WTC11 (cell line): Measurements from ENCODE around the gene COL4A6. TPM values are rescaled to one million over a fixed set of nuclear protein-coding genes. Genes with fewer than 3 reads are reported as not detected.

Experiments used
- ATAC-seq: fragments of 200-7000 bp; cut with Tn5 transposase; 2 replicates; pipeline ENCODE4 v1.10.0; 2021; ENCODE audit warnings: mild to moderate bottlenecking, moderate library complexity
- CTCF ChIA-PET: fragments of 300-600 bp; sonication (Branson Sonifier 250); formaldehyde crosslinking; loops from one replicate; lab custom pipeline; 2021; ENCODE audit warnings: antibody characterized with exemption; lab: Charles Lee
- POLR2A ChIA-PET: fragments of 350-600 bp; sonication (Branson Sonifier 250); formaldehyde crosslinking; loops from one replicate; lab custom pipeline; 2021; ENCODE audit warnings: antibody characterized with exemption; lab: Charles Lee
- DNase-seq: peaks from one replicate; pipeline ENCODE4 v3.0.0; 2021; ENCODE audit warnings: low spot score
- H3K27ac Mint-ChIP-seq: 2 replicates; pipeline ENCODE4 v1.8.0; 2021; ENCODE audit warnings: mixed read lengths
- H3K27me3 Mint-ChIP-seq: 2 replicates; pipeline ENCODE4 v1.8.0; 2021; ENCODE audit warnings: low read depth, mild to moderate bottlenecking, moderate library complexity, mixed read lengths
- H3K36me3 Mint-ChIP-seq: 2 replicates; pipeline ENCODE4 v1.8.0; 2021; ENCODE audit warnings: mixed read lengths
- H3K4me1 Mint-ChIP-seq: 2 replicates; pipeline ENCODE4 v1.8.0; 2022; ENCODE audit warnings: mixed read lengths
- H3K4me3 Mint-ChIP-seq: 2 replicates; pipeline ENCODE4 v1.8.0; 2021; ENCODE audit warnings: mild to moderate bottlenecking, moderate library complexity, mixed read lengths
- H3K9me3 Mint-ChIP-seq: 2 replicates; pipeline ENCODE4 v1.8.0; 2021; ENCODE audit warnings: mixed read lengths
- CDX4 ChIP-seq: fragments of 250-450 bp; sonication (Bioruptor Pico); IDR thresholded peaks from 2 replicates; pipeline ENCODE4 v1.9.0; 2021; ENCODE audit warnings: moderate library complexity, mild to moderate bottlenecking, inconsistent platforms, borderline replicate concordance
- EMX1 ChIP-seq: fragments of 250-450 bp; sonication (Bioruptor Pico); IDR thresholded peaks from 2 replicates; pipeline ENCODE4 v1.8.0; 2021; ENCODE audit warnings: mild to moderate bottlenecking
- ERG ChIP-seq: fragments of 250-450 bp; sonication (Bioruptor Pico); IDR thresholded peaks from 2 replicates; pipeline ENCODE4 v1.8.0; 2021; ENCODE audit warnings: mild to moderate bottlenecking
- PRRX2 ChIP-seq: fragments of 250-450 bp; sonication (Bioruptor Pico); IDR thresholded peaks from 2 replicates; pipeline ENCODE4 v1.8.0; 2021; ENCODE audit warnings: mild to moderate bottlenecking
- total RNA-seq: library from RNA; stranded (reverse); gene quantifications from 3 replicates; pipeline ENCODE4 v1.2.3, GENCODE V29; 2021
- TF ChIP-seq, protein P1 (sequence below): fragments of 250-450 bp; sonication (Bioruptor Pico); IDR thresholded peaks from 2 replicates; pipeline ENCODE4 v1.9.0; 2021; ENCODE audit warnings: mild to moderate bottlenecking, borderline replicate concordance
- TF ChIP-seq, protein P2 (sequence below): sonication (generic); formaldehyde crosslinking; IDR thresholded peaks from 2 replicates; pipeline ENCODE4 v1.8.0; 2023; ENCODE audit warnings: missing genetic modification reagents, mild to moderate bottlenecking, borderline replicate concordance
- TF ChIP-seq, protein P3 (sequence below): fragments of 250-450 bp; sonication (Bioruptor Pico); IDR thresholded peaks from 2 replicates; pipeline ENCODE4 v1.9.0; 2021; ENCODE audit warnings: mild to moderate bottlenecking

COL4A6 gene
- total RNA-seq, 1 experiment from 2014 or later: 15.2 TPM

DNA sequence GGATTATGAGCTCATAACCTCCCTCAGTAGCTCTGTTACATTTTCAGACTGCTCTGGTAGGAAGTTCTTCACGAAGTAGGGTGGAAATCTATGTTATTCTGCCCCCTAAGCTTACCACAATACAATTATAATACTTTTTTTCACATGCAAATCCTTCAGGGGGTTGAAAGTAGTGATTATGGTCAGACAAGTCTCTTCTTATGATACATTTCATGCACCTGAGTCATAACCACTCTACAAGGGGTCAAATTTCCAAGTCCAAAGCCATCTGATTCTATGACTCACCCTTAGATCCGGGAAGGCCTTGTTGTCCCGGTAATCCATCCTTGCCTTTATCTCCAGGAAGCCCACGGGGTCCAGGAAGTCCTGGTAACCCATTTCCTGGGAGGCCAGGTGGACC is 251.4 kb downstream of the COL4A6 start (continued):
- TF ChIP-seq, protein P1, sequence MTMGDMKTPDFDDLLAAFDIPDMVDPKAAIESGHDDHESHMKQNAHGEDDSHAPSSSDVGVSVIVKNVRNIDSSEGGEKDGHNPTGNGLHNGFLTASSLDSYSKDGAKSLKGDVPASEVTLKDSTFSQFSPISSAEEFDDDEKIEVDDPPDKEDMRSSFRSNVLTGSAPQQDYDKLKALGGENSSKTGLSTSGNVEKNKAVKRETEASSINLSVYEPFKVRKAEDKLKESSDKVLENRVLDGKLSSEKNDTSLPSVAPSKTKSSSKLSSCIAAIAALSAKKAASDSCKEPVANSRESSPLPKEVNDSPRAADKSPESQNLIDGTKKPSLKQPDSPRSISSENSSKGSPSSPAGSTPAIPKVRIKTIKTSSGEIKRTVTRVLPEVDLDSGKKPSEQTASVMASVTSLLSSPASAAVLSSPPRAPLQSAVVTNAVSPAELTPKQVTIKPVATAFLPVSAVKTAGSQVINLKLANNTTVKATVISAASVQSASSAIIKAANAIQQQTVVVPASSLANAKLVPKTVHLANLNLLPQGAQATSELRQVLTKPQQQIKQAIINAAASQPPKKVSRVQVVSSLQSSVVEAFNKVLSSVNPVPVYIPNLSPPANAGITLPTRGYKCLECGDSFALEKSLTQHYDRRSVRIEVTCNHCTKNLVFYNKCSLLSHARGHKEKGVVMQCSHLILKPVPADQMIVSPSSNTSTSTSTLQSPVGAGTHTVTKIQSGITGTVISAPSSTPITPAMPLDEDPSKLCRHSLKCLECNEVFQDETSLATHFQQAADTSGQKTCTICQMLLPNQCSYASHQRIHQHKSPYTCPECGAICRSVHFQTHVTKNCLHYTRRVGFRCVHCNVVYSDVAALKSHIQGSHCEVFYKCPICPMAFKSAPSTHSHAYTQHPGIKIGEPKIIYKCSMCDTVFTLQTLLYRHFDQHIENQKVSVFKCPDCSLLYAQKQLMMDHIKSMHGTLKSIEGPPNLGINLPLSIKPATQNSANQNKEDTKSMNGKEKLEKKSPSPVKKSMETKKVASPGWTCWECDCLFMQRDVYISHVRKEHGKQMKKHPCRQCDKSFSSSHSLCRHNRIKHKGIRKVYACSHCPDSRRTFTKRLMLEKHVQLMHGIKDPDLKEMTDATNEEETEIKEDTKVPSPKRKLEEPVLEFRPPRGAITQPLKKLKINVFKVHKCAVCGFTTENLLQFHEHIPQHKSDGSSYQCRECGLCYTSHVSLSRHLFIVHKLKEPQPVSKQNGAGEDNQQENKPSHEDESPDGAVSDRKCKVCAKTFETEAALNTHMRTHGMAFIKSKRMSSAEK (CRISPR knock-in tag): no peak
- TF ChIP-seq, protein P2, sequence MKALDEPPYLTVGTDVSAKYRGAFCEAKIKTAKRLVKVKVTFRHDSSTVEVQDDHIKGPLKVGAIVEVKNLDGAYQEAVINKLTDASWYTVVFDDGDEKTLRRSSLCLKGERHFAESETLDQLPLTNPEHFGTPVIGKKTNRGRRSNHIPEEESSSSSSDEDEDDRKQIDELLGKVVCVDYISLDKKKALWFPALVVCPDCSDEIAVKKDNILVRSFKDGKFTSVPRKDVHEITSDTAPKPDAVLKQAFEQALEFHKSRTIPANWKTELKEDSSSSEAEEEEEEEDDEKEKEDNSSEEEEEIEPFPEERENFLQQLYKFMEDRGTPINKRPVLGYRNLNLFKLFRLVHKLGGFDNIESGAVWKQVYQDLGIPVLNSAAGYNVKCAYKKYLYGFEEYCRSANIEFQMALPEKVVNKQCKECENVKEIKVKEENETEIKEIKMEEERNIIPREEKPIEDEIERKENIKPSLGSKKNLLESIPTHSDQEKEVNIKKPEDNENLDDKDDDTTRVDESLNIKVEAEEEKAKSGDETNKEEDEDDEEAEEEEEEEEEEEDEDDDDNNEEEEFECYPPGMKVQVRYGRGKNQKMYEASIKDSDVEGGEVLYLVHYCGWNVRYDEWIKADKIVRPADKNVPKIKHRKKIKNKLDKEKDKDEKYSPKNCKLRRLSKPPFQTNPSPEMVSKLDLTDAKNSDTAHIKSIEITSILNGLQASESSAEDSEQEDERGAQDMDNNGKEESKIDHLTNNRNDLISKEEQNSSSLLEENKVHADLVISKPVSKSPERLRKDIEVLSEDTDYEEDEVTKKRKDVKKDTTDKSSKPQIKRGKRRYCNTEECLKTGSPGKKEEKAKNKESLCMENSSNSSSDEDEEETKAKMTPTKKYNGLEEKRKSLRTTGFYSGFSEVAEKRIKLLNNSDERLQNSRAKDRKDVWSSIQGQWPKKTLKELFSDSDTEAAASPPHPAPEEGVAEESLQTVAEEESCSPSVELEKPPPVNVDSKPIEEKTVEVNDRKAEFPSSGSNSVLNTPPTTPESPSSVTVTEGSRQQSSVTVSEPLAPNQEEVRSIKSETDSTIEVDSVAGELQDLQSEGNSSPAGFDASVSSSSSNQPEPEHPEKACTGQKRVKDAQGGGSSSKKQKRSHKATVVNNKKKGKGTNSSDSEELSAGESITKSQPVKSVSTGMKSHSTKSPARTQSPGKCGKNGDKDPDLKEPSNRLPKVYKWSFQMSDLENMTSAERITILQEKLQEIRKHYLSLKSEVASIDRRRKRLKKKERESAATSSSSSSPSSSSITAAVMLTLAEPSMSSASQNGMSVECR: no peak

DNA sequence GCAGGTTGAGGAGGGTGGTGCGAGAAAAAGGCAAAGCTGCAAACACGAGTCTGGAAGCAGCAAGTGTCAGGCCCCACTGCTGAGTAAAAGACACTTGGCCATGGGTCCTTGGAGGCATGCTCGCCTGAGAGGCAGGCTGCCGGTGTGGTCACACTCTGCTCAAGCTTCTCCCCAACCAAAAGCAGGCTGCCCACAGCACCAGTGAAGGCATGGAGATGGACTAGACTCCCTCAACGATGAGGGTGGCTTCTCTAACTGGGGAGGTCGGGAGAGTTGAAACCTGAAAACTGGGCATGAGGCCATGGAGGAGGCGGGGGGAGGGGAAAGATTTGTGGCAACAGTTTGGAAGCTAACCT is 260.1 kb downstream of the COL4A6 start:
- DNase-seq (no peak), ATAC-seq (no peak)
- CTCF ChIA-PET: interaction anchor here (2.0 to 2.1 kb wide), 2 partner anchors 13 to 46 kb away, joined by 7 to 11 read pairs; no protein-coding TSS in a partner anchor
- Mint-ChIP-seq H3K4me1 (peaks cover 22% of the 10 kb centered on the region), H3K27me3 (no peaks in the 10 kb centered on the region; the same call in 1 of the 2 replicates), H3K27ac (no peak overlapping the region; the same call in 1 of the 2 replicates), H3K9me3 (no peaks in the 10 kb centered on the region), H3K36me3 (no peaks in the 10 kb centered on the region), H3K4me3 (no peak overlapping the region)
- no peak for TF ChIP-seq CDX4 (CRISPR knock-in tag)
- no peak for TF ChIP-seq PRRX2 (CRISPR knock-in tag)
- TF ChIP-seq EMX1: no peak
- no peak for TF ChIP-seq ERG (CRISPR knock-in tag)
- TF ChIP-seq, protein P1 (CRISPR knock-in tag): no peak
- TF ChIP-seq, protein P3, sequence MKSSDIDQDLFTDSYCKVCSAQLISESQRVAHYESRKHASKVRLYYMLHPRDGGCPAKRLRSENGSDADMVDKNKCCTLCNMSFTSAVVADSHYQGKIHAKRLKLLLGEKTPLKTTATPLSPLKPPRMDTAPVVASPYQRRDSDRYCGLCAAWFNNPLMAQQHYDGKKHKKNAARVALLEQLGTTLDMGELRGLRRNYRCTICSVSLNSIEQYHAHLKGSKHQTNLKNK (CRISPR knock-in tag): no peak
- POLR2A ChIA-PET: interaction anchor here (0.6 kb wide), 1 partner anchor 45 kb away, joined by 4 read pairs; no protein-coding TSS in a partner anchor
